Activated T-helper 1 cell treated with anti-CD3 and anti-CD28 coated beads, Interleukin-12 subunit alpha, Interleukin-12 subunit beta, Interleukin-2, Interleukin-4 antibody, amounts not matched to agents 30 ng/mL and 10 ng/mL and 1 ng/mL, durations not matched to agents 14 hours and 24 hours and 36 hours (primary cell): ENCODE measurements around the gene PTPRE. TPM values are rescaled to one million over a fixed set of nuclear protein-coding genes. Genes with fewer than 3 reads are reported as not detected.

Source experiments
- DNase-seq: peaks from one replicate; pipeline ENCODE4 v3.0.0; 2021; ENCODE audit warnings: low spot score
- H3K27ac Mint-ChIP-seq: one replicate; pipeline ENCODE4 v1.8.0; 2021; ENCODE audit warnings: mild to moderate bottlenecking, mixed read lengths
- H3K27me3 Mint-ChIP-seq: one replicate; pipeline ENCODE4 v1.8.0; 2022; ENCODE audit warnings: mild to moderate bottlenecking, moderate library complexity, mixed read lengths; ENCODE audit not compliant: insufficient read depth
- H3K36me3 Mint-ChIP-seq: one replicate; pipeline ENCODE4 v1.8.0; 2021; ENCODE audit warnings: low read depth, mixed read lengths
- H3K4me1 Mint-ChIP-seq: one replicate; pipeline ENCODE4 v1.8.0; 2021; ENCODE audit warnings: low read depth, mixed read lengths
- H3K4me3 Mint-ChIP-seq: one replicate; pipeline ENCODE4 v1.8.0; 2021; ENCODE audit warnings: mild to moderate bottlenecking, moderate library complexity, mixed read lengths
- H3K9me3 Mint-ChIP-seq: one replicate; pipeline ENCODE4 v1.8.0; 2021; ENCODE audit warnings: mixed read lengths
- intact Hi-C: fragments of 100-400 bp; cut with micrococcal nuclease; formaldehyde crosslinking; loops from one replicate; pipeline ENCODE4 v1.15.1; 2024
- total RNA-seq: library from RNA; stranded (reverse); gene quantifications from 2 replicates; pipeline ENCODE4 v1.2.3, GENCODE V29; 2022

The PTPRE gene
- total RNA-seq, 1 donor from 2014 or later: 41.8 TPM

DNA sequence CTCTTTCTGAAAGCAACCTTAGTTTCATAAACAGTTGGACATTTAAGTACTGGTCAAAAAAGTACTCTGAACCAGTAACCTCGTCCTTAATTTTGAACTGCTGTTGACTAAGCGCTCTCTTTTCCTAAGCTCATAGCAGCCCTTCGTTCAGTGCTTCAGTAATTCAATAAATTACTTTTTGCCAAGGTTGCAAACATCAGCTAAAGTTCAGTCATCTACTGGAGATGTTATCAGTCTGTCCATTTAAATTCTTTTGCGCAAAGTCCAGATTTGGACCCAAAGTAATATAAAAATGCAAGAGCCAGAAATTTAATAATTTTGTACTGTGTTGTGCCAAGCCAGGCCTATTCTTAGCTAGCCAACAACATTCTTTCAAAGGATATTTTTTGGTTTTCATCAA lies 8.4 kb downstream of the PTPRE start:
- H3K4me1 Mint-ChIP-seq: peaks cover 11% of the 10 kb centered on the region
- H3K36me3 Mint-ChIP-seq: no peaks in the 10 kb centered on the region
- H3K4me3 Mint-ChIP-seq: no peak overlapping the region
- no peak overlapping the region for H3K27ac Mint-ChIP-seq
- peaks cover under 1% of the 10 kb centered on the region for H3K27me3 Mint-ChIP-seq
- intact Hi-C loops: no loop called here
- peaks cover 8% of the 10 kb centered on the region for H3K9me3 Mint-ChIP-seq
- no peak for DNase-seq

DNA sequence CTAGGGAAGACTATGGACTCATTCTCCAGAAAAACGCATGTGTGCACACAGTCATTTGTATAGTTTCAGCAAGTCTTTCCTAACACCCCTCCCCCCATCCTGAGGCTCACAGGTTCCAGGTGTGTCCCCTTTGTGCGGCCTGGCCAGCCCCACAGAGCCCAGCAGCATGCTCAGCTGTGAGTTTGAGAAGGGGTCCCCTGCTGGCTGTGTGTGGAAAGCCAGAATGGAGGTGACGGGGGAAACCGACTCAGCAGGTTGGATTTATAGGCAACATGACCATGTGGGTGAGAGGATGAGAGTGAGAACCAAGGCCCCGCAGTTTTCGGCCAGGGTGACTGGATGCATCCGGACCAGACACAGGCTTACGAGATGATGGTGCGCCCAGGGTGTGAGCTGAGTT lies 9.9 kb downstream of the PTPRE start:
- Mint-ChIP-seq H3K27ac (no peak overlapping the region), H3K27me3 (no peaks in the 10 kb centered on the region), H3K4me1 (peaks cover 11% of the 10 kb centered on the region), H3K4me3 (no peak overlapping the region), H3K9me3 (peaks cover 8% of the 10 kb centered on the region), H3K36me3 (no peaks in the 10 kb centered on the region)
- no peak for DNase-seq
- intact Hi-C loops: no loop called here

GRCh38 chr10:127918572-127918971 lies 11.7 kb downstream of the PTPRE start:
- no peaks in the 10 kb centered on the region for H3K36me3 Mint-ChIP-seq
- H3K27ac Mint-ChIP-seq: no peak overlapping the region
- no peaks in the 10 kb centered on the region for H3K27me3 Mint-ChIP-seq

GRCh38 chr10:127919418-127920271 lies 12.7 kb downstream of the PTPRE start:
- intact Hi-C loops: no loop called here
- Mint-ChIP-seq H3K4me1 (peaks cover 11% of the 10 kb centered on the region), H3K9me3 (peaks cover 8% of the 10 kb centered on the region), H3K36me3 (no peaks in the 10 kb centered on the region), H3K27me3 (no peaks in the 10 kb centered on the region), H3K4me3 (no peak overlapping the region), H3K27ac (no peak overlapping the region)
- no peak for DNase-seq

More at GRCh38 chr10:127918572-127918971, 11.7 kb downstream of the PTPRE start:
- Mint-ChIP-seq H3K4me1 (peaks cover 11% of the 10 kb centered on the region), H3K4me3 (no peak overlapping the region), H3K9me3 (peaks cover 8% of the 10 kb centered on the region)
- intact Hi-C loops: no loop called here
- no peak for DNase-seq

DNA sequence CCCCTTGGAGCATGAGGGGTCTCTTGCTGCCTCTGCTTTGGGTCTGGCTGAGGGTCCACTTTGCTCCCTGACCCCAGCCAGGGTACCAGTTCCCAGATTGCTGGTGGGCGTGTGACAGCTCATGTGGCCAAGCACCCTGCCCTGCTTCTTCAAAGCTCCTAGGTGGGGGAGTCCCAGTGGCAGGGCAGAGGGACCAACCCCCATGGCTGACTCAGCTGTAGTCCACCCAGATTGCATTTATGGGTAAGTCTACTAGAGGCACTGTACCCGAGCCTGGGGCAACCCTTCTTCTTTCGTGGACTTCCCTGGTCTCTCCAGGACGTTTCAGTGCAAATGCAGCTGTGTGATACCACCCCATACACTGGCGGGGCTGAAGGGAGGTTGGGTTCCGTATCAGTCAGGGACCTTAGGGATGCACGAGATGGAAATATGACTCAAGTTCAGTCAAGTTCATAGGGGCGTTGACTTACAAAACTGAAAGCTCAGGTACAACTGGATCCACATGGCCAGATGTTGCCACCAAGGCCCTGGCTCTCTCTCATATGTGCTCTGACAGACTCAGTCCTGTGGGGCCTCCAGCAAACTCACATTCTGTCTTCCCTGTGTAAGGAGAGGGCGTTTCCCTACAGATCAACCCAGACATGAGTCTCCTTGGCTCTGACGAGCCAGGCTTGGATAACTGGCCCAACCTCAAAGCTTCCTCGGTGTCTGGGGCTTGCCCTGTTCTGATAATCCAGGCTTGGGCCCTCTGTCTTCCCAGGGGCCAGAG lies 13.6 kb downstream of the PTPRE start:
- Mint-ChIP-seq H3K27me3 (no peaks in the 10 kb centered on the region), H3K27ac (no peak overlapping the region), H3K4me3 (no peak overlapping the region), H3K9me3 (peaks cover 8% of the 10 kb centered on the region), H3K36me3 (no peaks in the 10 kb centered on the region), H3K4me1 (peaks cover 16% of the 10 kb centered on the region)
- DNase-seq: no peak
- intact Hi-C loops: no loop called here

- DNase-seq: no peak
- Mint-ChIP-seq H3K4me1 (peaks cover 20% of the 10 kb centered on the region), H3K9me3 (peaks cover 4% of the 10 kb centered on the region), H3K27me3 (no peaks in the 10 kb centered on the region), H3K36me3 (no peaks in the 10 kb centered on the region), H3K4me3 (no peak overlapping the region), H3K27ac (no peak overlapping the region)
- intact Hi-C loops: no loop called here
Observed at GRCh38 chr10:127921075-127921752, 14.3 kb downstream of the PTPRE start.

- Mint-ChIP-seq H3K36me3 (no peaks in the 10 kb centered on the region), H3K27ac (no peak overlapping the region)
- intact Hi-C loops: no loop called here
Observed at GRCh38 chr10:127921753-127922145, 14.8 kb downstream of the PTPRE start.

GRCh38 chr10:127922206-127922605 lies 15.3 kb downstream of the PTPRE start:
- DNase-seq: no peak
- no peak overlapping the region for H3K27ac Mint-ChIP-seq
- intact Hi-C loops: no loop called here

More at GRCh38 chr10:127921753-127922145, 14.8 kb downstream of the PTPRE start:
- Mint-ChIP-seq H3K9me3 (no peaks in the 10 kb centered on the region), H3K4me3 (no peak overlapping the region), H3K4me1 (peaks cover 20% of the 10 kb centered on the region), H3K27me3 (peaks cover 2% of the 10 kb centered on the region)
- DNase-seq: no peak

GRCh38 chr10:127922675-127923366 lies 15.9 kb downstream of the PTPRE start:
- Mint-ChIP-seq H3K27ac (no peak overlapping the region), H3K9me3 (no peaks in the 10 kb centered on the region), H3K36me3 (no peaks in the 10 kb centered on the region), H3K4me1 (peaks cover 20% of the 10 kb centered on the region), H3K4me3 (no peak overlapping the region), H3K27me3 (peaks cover 2% of the 10 kb centered on the region)
- intact Hi-C loops: no loop called here
- no peak for DNase-seq

More at GRCh38 chr10:127922206-127922605, 15.3 kb downstream of the PTPRE start:
- no peaks in the 10 kb centered on the region for H3K9me3 Mint-ChIP-seq
- no peak overlapping the region for H3K4me3 Mint-ChIP-seq
- peaks cover 20% of the 10 kb centered on the region for H3K4me1 Mint-ChIP-seq
- no peaks in the 10 kb centered on the region for H3K36me3 Mint-ChIP-seq
- H3K27me3 Mint-ChIP-seq: peaks cover 2% of the 10 kb centered on the region

DNA sequence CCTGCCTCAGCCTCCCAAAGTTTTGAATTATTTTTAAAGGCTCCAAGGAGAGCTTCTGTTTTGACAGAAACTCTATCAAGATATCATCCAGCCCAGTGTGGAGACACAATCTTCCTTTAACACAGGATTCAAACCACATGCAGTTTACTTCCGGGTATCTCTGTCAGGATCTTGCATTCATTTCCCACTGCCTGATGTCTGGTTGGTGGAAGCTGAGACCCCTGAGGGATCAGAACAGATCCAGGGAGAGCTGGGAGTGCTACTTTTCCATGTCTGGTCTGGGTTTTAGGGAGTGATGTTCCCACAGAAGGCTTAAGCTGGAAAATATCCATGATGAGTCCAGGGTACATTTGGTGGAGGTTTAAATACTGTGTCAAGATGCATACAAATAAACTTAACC lies 16.7 kb downstream of the PTPRE start:
- H3K4me3 Mint-ChIP-seq: no peak overlapping the region

DNA sequence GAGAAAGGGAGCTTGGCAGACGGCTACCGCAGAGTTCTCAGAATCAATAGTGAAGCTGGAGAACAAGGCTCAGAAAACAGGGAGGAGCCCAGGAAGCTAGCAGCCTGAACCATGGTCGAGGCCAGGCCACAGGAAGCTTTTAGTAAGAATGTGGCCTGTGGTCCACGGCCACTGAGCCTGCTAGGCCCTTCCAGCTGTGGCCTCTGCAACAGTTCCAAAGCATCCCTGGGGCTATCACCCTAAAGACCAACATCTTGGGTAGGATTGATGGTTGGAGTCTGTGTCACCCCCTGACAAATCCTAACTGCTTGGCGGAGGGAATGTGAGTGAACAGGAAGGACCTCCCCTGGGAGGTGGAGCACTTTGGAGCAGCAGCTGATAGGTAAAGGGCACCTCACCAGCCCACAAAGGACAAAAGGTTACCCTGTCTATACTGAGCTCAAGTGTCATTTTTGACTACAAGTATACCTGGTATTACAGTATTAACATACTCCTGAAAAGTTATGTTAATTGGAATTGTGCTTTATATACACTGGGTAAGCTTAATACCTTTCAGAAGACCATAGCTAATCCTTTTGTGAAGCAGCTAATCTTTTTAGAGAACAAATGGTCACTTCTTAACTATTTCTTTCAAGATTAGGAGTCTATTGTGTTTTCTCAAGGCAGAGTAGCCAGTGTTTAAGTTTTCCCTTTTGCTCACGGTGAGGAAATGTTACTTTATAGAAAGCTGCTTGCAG lies 18.7 kb downstream of the PTPRE start:
- peaks cover 2% of the 10 kb centered on the region for H3K27me3 Mint-ChIP-seq
- H3K4me3 Mint-ChIP-seq: no peak overlapping the region
- no peak overlapping the region for H3K27ac Mint-ChIP-seq
- peaks cover 8% of the 10 kb centered on the region for H3K4me1 Mint-ChIP-seq
- H3K36me3 Mint-ChIP-seq: no peaks in the 10 kb centered on the region
- intact Hi-C loops: no loop called here
- no peaks in the 10 kb centered on the region for H3K9me3 Mint-ChIP-seq
- DNase-seq: no peak

More for the DNA sequence above, 16.7 kb downstream of the PTPRE start:
- Mint-ChIP-seq H3K27me3 (peaks cover 2% of the 10 kb centered on the region), H3K9me3 (no peaks in the 10 kb centered on the region), H3K4me1 (peaks cover 20% of the 10 kb centered on the region), H3K36me3 (no peaks in the 10 kb centered on the region), H3K27ac (no peak overlapping the region)
- no peak for DNase-seq
- intact Hi-C loops: no loop called here

DNA sequence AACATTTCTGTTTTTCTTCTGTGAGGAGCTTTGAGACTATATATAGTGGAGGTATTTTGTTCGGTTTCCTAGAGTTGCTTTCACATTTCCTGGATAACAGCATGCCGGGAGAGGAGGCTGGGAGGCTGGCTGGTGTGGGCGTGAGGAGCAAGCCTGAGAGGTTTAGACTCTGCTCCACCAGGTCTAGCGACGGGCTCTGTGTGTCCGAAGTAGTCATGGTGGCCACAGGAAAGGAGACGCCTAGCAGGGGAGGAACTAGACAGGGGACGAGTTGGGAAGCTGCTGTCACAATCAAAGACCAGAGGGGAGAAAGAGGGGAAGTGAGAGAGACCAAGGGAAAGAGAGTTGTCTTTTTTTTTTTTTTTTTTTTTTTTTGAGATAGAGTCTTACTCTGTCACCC lies 19.6 kb downstream of the PTPRE start:
- Mint-ChIP-seq H3K27ac (no peak overlapping the region), H3K4me1 (peaks cover 8% of the 10 kb centered on the region), H3K4me3 (no peak overlapping the region), H3K9me3 (no peaks in the 10 kb centered on the region), H3K36me3 (no peaks in the 10 kb centered on the region), H3K27me3 (peaks cover 2% of the 10 kb centered on the region)
- intact Hi-C loops: no loop called here
- no peak for DNase-seq
